Uterus (tissue), 2 donors: ENCODE results near the gene RCN2.

Source experiments
- POLR2A ChIP-seq, 2 donors: fragments of 450-650 bp; IDR thresholded peaks; one replicate each; pipeline ENCODE4 v1.6.1; 2016; ENCODE audit warnings: antibody characterized with exemption in 2 of 2, mild to moderate bottlenecking in 1 of 2, moderate library complexity in 1 of 2
- TF ChIP-seq, protein P1 (sequence below), 4 experiments: fragments of 200-600 bp in 2 of 4; fragments of 450-650 bp in 2 of 4; sonication (generic) in 2 of 4; IDR thresholded peaks; one replicate each; pipeline ENCODE4 v1.5.1; 2016 to 2019; ENCODE audit warnings: antibody characterized with exemption in 4 of 4, mild to moderate bottlenecking in 2 of 4, moderate library complexity in 1 of 4

DNA sequence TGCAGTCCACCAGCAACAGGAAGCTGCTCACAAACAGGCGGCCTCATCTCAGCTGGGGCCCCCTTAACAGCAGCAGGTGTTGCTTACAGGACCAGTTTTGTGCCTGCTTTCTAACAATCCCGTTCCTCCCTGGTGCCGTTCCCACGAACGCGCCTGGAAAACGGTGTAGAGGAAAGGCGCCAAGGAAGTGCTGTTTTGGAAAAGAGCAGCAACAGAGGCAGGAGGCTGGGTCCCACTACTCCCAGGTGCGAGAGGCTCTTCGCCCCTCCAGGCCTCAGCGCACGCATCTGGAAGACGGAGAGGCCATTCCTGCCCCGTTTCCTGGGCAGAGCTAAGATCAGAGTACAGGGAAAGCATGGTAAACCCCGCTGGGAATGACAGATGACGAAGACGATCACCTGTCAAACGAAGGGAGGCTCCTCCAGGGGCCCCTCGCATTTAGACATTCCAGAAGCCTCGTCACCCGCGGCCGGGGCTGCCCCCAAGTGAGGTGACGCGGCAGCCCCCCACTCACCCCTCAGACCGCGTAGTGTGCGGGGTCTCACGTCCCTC, 27.0 kb upstream of the RCN2 start:
- TF ChIP-seq, protein P1, sequence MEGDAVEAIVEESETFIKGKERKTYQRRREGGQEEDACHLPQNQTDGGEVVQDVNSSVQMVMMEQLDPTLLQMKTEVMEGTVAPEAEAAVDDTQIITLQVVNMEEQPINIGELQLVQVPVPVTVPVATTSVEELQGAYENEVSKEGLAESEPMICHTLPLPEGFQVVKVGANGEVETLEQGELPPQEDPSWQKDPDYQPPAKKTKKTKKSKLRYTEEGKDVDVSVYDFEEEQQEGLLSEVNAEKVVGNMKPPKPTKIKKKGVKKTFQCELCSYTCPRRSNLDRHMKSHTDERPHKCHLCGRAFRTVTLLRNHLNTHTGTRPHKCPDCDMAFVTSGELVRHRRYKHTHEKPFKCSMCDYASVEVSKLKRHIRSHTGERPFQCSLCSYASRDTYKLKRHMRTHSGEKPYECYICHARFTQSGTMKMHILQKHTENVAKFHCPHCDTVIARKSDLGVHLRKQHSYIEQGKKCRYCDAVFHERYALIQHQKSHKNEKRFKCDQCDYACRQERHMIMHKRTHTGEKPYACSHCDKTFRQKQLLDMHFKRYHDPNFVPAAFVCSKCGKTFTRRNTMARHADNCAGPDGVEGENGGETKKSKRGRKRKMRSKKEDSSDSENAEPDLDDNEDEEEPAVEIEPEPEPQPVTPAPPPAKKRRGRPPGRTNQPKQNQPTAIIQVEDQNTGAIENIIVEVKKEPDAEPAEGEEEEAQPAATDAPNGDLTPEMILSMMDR (IDR thresholded peaks at IDR 0.05) = no peak
- TF ChIP-seq POLR2A (IDR thresholded peaks at IDR 0.05) = no peak
